Measurements from ENCODE around the gene ABR.

DNA sequence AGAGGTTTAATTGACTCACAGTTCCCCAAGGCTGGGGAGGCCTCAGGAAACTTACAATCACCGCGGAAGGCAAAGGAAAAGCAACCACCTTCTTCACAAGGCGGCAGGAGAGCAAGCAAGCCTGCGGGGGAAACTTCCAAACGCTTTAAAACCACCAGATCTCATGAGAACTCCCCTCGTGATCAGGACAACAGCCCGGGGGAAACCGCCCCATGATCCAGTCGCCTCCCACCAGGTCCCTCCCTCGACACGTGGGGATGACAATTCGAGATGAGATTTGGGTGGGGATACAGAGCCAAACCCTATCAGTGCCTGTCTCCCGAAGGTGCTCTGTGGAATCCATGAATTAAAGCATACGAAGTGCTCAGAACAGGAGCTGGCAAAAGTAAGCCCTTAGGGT is 43.9 kb upstream of the ABR start:
- no peak for TF ChIP-seq CTCF (conservative IDR thresholded peaks at IDR 0.05; ENCODE audit: low read depth, low read length)
- TF ChIP-seq EZH2 (IDR thresholded peaks at IDR 0.05; ENCODE audit: low read length, unreplicated experiment) = no peak
